Measurements from ENCODE around the gene SETD3.

Gene SETD3

GRCh38 chr14:99418242-99418641 is 62.4 kb downstream of the SETD3 start:
- DNase-seq, result no peak

GRCh38 chr14:99416909-99417308 is 63.8 kb downstream of the SETD3 start:
- no peak for DNase-seq

GRCh38 chr14:99415496-99416281 is 65.0 kb downstream of the SETD3 start:
- peak; percentile 34 for DNase-seq

- DNase-seq, result no peak
Measured at GRCh38 chr14:99413911-99414310, 66.7 kb downstream of the SETD3 start.

- no peak for DNase-seq
Measured at GRCh38 chr14:99413172-99413571, 67.5 kb downstream of the SETD3 start.

GRCh38 chr14:99412117-99413061 is 68.3 kb downstream of the SETD3 start:
- DNase-seq, result no peak

GRCh38 chr14:99410019-99410418 is 70.6 kb downstream of the SETD3 start:
- DNase-seq, result no peak

- DNase-seq, result no peak
Measured at GRCh38 chr14:99408971-99409289, 71.7 kb downstream of the SETD3 start.

- no peak for DNase-seq
Measured at GRCh38 chr14:99408286-99408970, 72.2 kb downstream of the SETD3 start.

GRCh38 chr14:99407416-99407815 is 73.2 kb downstream of the SETD3 start:
- DNase-seq, result no peak

- DNase-seq, result no peak
Measured at GRCh38 chr14:99402950-99403349, 77.7 kb downstream of the SETD3 start.

- no peak for DNase-seq
Measured at GRCh38 chr14:99402285-99402648, 78.4 kb downstream of the SETD3 start.

GRCh38 chr14:99401621-99402284 is 78.9 kb downstream of the SETD3 start:
- DNase-seq, result no peak

- no peak for DNase-seq
Measured at GRCh38 chr14:99401211-99401610, 79.4 kb downstream of the SETD3 start.

GRCh38 chr14:99397698-99398097 is 83.0 kb downstream of the SETD3 start:
- no peak for DNase-seq

GRCh38 chr14:99395909-99396530 is 84.6 kb downstream of the SETD3 start:
- peak; percentile 42 for DNase-seq

GRCh38 chr14:99394602-99395156 is 86.0 kb downstream of the SETD3 start:
- no peak for DNase-seq

- DNase-seq, result no peak
Measured at GRCh38 chr14:99393059-99393655, 87.5 kb downstream of the SETD3 start.

- no peak for DNase-seq
Measured at GRCh38 chr14:99391671-99392070, 89.0 kb downstream of the SETD3 start.

- DNase-seq, result peak; percentile 15
Measured at GRCh38 chr14:99389174-99389826, 91.4 kb downstream of the SETD3 start.

- DNase-seq, result no peak
Measured at GRCh38 chr14:99388286-99388685, 92.4 kb downstream of the SETD3 start.

All from activated effector memory CD4-positive, alpha-beta T cell treated with Interleukin-2 at 50 U/mL for 16 hours (primary cell).